SIG-M5 treated with dmso at 0.1 percent for 504 hours (cell line): ENCODE data around the gene TAS2R43.
"Not testable (repeated sequence)": the region's sequence is repeated elsewhere in the genome, so short reads cannot be mapped to it uniquely, and the experiment has no call there.

Source experiments
- DNase-seq: peaks from one replicate; lab custom pipeline; 2025; ENCODE audit not compliant: unreplicated experiment; lab: John Stamatoyannopoulos, UW

The TAS2R43 gene

GRCh38 chr12:11062194-11062593 is 29.9 kb downstream of the TAS2R43 start, which contains the start of gene TAS2R46:
TAS2R46 (minus strand) TSS chr12:11062294; CDS start chr12:11062294, 0 bp downstream.
- not testable (repeated sequence) for DNase-seq

- DNase-seq: no peak
Measured at GRCh38 chr12:11059784-11060183, 32.3 kb downstream of the TAS2R43 start.

- no peak for DNase-seq
Measured at GRCh38 chr12:11059041-11059440, 33.1 kb downstream of the TAS2R43 start.

- DNase-seq: no peak
Measured at GRCh38 chr12:11055306-11055705, 36.8 kb downstream of the TAS2R43 start.

GRCh38 chr12:11049806-11050531 is 42.1 kb downstream of the TAS2R43 start:
- not testable (repeated sequence) for DNase-seq

GRCh38 chr12:11041366-11041765 is 50.7 kb downstream of the TAS2R43 start:
- DNase-seq: not testable (repeated sequence)
